Measurements from ENCODE around the gene KCNT1.

KCNT1 gene

GRCh38 chr9:135726138-135726853 is 24.3 kb downstream of the KCNT1 start:
- no peak for DNase-seq (ENCODE audit: low read depth in 2 of 2)

GRCh38 chr9:135727257-135727875 is 25.4 kb downstream of the KCNT1 start:
- DNase-seq (ENCODE audit: low read depth in 2 of 2) = no peak

- DNase-seq (ENCODE audit: low read depth in 2 of 2) = no peak
Observed at GRCh38 chr9:135728436-135729110, 26.6 kb downstream of the KCNT1 start.

GRCh38 chr9:135729480-135729879 is 27.5 kb downstream of the KCNT1 start:
- no peak for DNase-seq (ENCODE audit: low read depth in 2 of 2)

GRCh38 chr9:135731454-135731853 is 29.5 kb downstream of the KCNT1 start:
- DNase-seq (ENCODE audit: low read depth in 2 of 2) = no peak

- DNase-seq (ENCODE audit: low read depth in 2 of 2) = no peak
Observed at GRCh38 chr9:135732569-135733257, 30.7 kb downstream of the KCNT1 start.

GRCh38 chr9:135734616-135735144 is 32.7 kb downstream of the KCNT1 start:
- DNase-seq (ENCODE audit: low read depth in 2 of 2) = no peak

- no peak for DNase-seq (ENCODE audit: low read depth in 2 of 2)
Observed at GRCh38 chr9:135736272-135736978, 34.4 kb downstream of the KCNT1 start.

GRCh38 chr9:135736979-135737839 is 35.2 kb downstream of the KCNT1 start:
- no peak for DNase-seq (ENCODE audit: low read depth in 2 of 2)

GRCh38 chr9:135737840-135738521 is 36.0 kb downstream of the KCNT1 start:
- no peak for DNase-seq (ENCODE audit: low read depth in 2 of 2)

GRCh38 chr9:135739271-135740220 is 37.6 kb downstream of the KCNT1 start:
- DNase-seq (ENCODE audit: low read depth in 2 of 2) = no peak

- no peak for DNase-seq (ENCODE audit: low read depth in 2 of 2)
Observed at GRCh38 chr9:135741276-135742219, 39.6 kb downstream of the KCNT1 start.

GRCh38 chr9:135743021-135743420 is 41.0 kb downstream of the KCNT1 start:
- no peak for DNase-seq (ENCODE audit: low read depth in 2 of 2)

- no peak for DNase-seq (ENCODE audit: low read depth in 2 of 2)
Observed at GRCh38 chr9:135743546-135744332, 41.8 kb downstream of the KCNT1 start.

- no peak for DNase-seq (ENCODE audit: low read depth in 2 of 2)
Observed at GRCh38 chr9:135744333-135745070, 42.5 kb downstream of the KCNT1 start.

- DNase-seq (ENCODE audit: low read depth in 2 of 2) = no peak
Observed at GRCh38 chr9:135745189-135745588, 43.2 kb downstream of the KCNT1 start.
